HepG2 (cell line): ENCODE measurements around the gene DNAI4. TPM values are rescaled to one million over a fixed set of nuclear protein-coding genes. Genes with fewer than 3 reads are reported as not detected.

Experiments
- ATF2 ChIP-seq: sonication (generic); formaldehyde crosslinking; IDR thresholded peaks from 2 replicates; pipeline ENCODE4 v1.4.0; 2020; ENCODE audit warnings: missing genetic modification reagents
- HNRNPH1 ChIP-seq: fragments of 200-400 bp; formaldehyde crosslinking; optimal IDR thresholded peaks from 2 replicates; pipeline ENCODE3; 2017; ENCODE audit warnings: mild to moderate bottlenecking, low read depth, low read length
- KDM3A ChIP-seq: IDR thresholded peaks from 2 replicates; pipeline ENCODE4 v1.6.1; 2018; ENCODE audit warnings: low read depth, missing compliant biosample characterization
- MEIS2 ChIP-seq: sonication (generic); formaldehyde crosslinking; IDR thresholded peaks from 2 replicates; pipeline ENCODE4 v1.9.0; 2021; ENCODE audit warnings: mild to moderate bottlenecking, missing genetic modification reagents
- PTBP1 ChIP-seq: fragments of 200-400 bp; formaldehyde crosslinking; IDR thresholded peaks from 2 replicates; pipeline ENCODE4 v1.6.1; 2018; ENCODE audit warnings: low read length, low read depth; ENCODE audit not compliant: poor library complexity, severe bottlenecking
- RARA ChIP-seq: IDR thresholded peaks from 2 replicates; pipeline ENCODE4 v1.6.1; 2016; ENCODE audit warnings: missing genetic modification reagents, missing compliant biosample characterization
- SMAD1 ChIP-seq: sonication (generic); formaldehyde crosslinking; IDR thresholded peaks from 2 replicates; pipeline ENCODE4 v1.4.0; 2020; ENCODE audit warnings: missing genetic modification reagents, low read depth, mild to moderate bottlenecking, borderline replicate concordance
- STAT6 ChIP-seq: sonication (generic); formaldehyde crosslinking; IDR thresholded peaks from 2 replicates; pipeline ENCODE4 v1.4.0; 2020; ENCODE audit warnings: missing genetic modification reagents, mild to moderate bottlenecking, borderline replicate concordance
- ZFP41 ChIP-seq: sonication (generic); formaldehyde crosslinking; IDR thresholded peaks from 2 replicates; pipeline ENCODE4 v1.4.0; 2020; ENCODE audit warnings: mild to moderate bottlenecking, missing genetic modification reagents, borderline replicate concordance
- ZNF224 ChIP-seq: sonication (generic); formaldehyde crosslinking; IDR thresholded peaks from 2 replicates; pipeline ENCODE4 v1.5.0; 2020; ENCODE audit warnings: mild to moderate bottlenecking, missing genetic modification reagents
- ZNF367 ChIP-seq: sonication (generic); formaldehyde crosslinking; IDR thresholded peaks from 2 replicates; pipeline ENCODE4 v1.4.0; 2020; ENCODE audit warnings: missing genetic modification reagents, borderline replicate concordance
- ZNF432 ChIP-seq: sonication (generic); formaldehyde crosslinking; IDR thresholded peaks from 2 replicates; pipeline ENCODE4 v1.5.0; 2020; ENCODE audit warnings: missing genetic modification reagents, mild to moderate bottlenecking, borderline replicate concordance
- ZNF446 ChIP-seq: sonication (generic); formaldehyde crosslinking; IDR thresholded peaks from 2 replicates; pipeline ENCODE4 v1.5.0; 2020; ENCODE audit warnings: mild to moderate bottlenecking, missing genetic modification reagents
- ZNF503 ChIP-seq: sonication (generic); formaldehyde crosslinking; IDR thresholded peaks from 2 replicates; pipeline ENCODE4 v1.4.0; 2020; ENCODE audit warnings: missing genetic modification reagents
- ZNF512B ChIP-seq: sonication (generic); formaldehyde crosslinking; IDR thresholded peaks from 2 replicates; pipeline ENCODE4 v1.5.1; 2020; ENCODE audit warnings: missing genetic modification reagents, mild to moderate bottlenecking, borderline replicate concordance
- ZNF572 ChIP-seq: sonication (generic); formaldehyde crosslinking; IDR thresholded peaks from 2 replicates; pipeline ENCODE4 v1.5.1; 2020; ENCODE audit warnings: mild to moderate bottlenecking, missing genetic modification reagents
- ZNF740 ChIP-seq: sonication (generic); formaldehyde crosslinking; IDR thresholded peaks from 2 replicates; pipeline ENCODE4 v1.4.0; 2020; ENCODE audit warnings: missing genetic modification reagents
- ZNF891 ChIP-seq: sonication (generic); formaldehyde crosslinking; IDR thresholded peaks from 2 replicates; pipeline ENCODE4 v1.5.0; 2020; ENCODE audit warnings: mild to moderate bottlenecking, missing genetic modification reagents
- ZSCAN21 ChIP-seq: sonication (generic); formaldehyde crosslinking; IDR thresholded peaks from 2 replicates; pipeline ENCODE4 v1.8.0; 2022; ENCODE audit warnings: mild to moderate bottlenecking, missing genetic modification reagents, moderate library complexity, borderline replicate concordance
- polyA plus RNA-seq, 8 experiments: library from polyadenylated mRNA; depleted of rRNA in 3 of 8; stranded (reverse) in 7 of 8; unstranded in 1 of 8; fragments of >200 nt; fragmentation: Illumina TruSeq in 4 of 8; extraction: Trizol in 4 of 8; gene quantifications; 2 replicates each; pipeline versions ENCODE4 v1.2.1 to v1.2.3, GENCODE V29; 2011 to 2016; ENCODE audit warnings: low read depth in 4 of 8, missing spikeins in 1 of 8, mixed read lengths in 1 of 8; ENCODE audit not compliant: insufficient read depth in 1 of 8
- total RNA-seq, 5 experiments: library from RNA; depleted of rRNA; stranded (reverse); fragments of >200 nt; fragmentation: Illumina TruSeq; extraction: Trizol; gene quantifications; 2 replicates each; pipeline ENCODE4 v1.2.3, GENCODE V29; 2016; ENCODE audit warnings: low read depth in 1 of 5

Gene DNAI4
- total and polyA plus RNA-seq, 2 of the 13 experiments (the other 11 are each of a cell fraction or from before 2014, with no cell fraction given): 0.04 to 0.08 TPM

GRCh38 chr1:66929999-66930822 is 5.6 kb upstream of the DNAI4 start (continued):
- TF ChIP-seq KDM3A (no peak), PTBP1 (peak; percentile 18), ZNF891 (no peak), ZFP41 (CRISPR knock-in tag) (no peak), MEIS2 (no peak), HNRNPH1 (no peak), ZNF503 (no peak), ZNF512B (CRISPR knock-in tag) (no peak), RARA (CRISPR knock-in tag) (0 out of 2 replicates have a peak, but pooled peaks have one; percentile 16), ZNF572 (CRISPR knock-in tag) (no peak), ZNF432 (CRISPR knock-in tag) (no peak), ZNF224 (CRISPR knock-in tag) (no peak), ZNF740 (CRISPR knock-in tag) (no peak), ZSCAN21 (CRISPR knock-in tag) (no peak), STAT6 (CRISPR knock-in tag) (no peak), ZNF367 (CRISPR knock-in tag) (no peak), SMAD1 (CRISPR knock-in tag) (no peak), ATF2 (CRISPR knock-in tag) (no peak), ZNF446 (CRISPR knock-in tag) (no peak; the same call in 1 of the 2 replicates)
